ENCODE measurements around the gene PLEK2. TPM values are rescaled to one million over a fixed set of nuclear protein-coding genes. Genes with fewer than 3 reads are reported as not detected.
"Not testable (repeated sequence)": the region's sequence is repeated elsewhere in the genome, so short reads cannot be mapped to it uniquely, and the experiment has no call there.

The PLEK2 gene
- total RNA-seq, 2 donors from 2014 or later = 71.6 to 84.0 TPM

- Histone ChIP-seq H3K27me3 (no peaks in the 10 kb centered on the region), H3K36me3 (no peaks in the 10 kb centered on the region), H3K4me3 (no peak overlapping the region), H3K4me1 (peaks cover 10% of the 10 kb centered on the region), H3K27ac (no peak overlapping the region), H3K9ac (ENCODE audit: low read depth in 2 of 2, low read length in 2 of 2) (no peak overlapping the region), H3K9me3 (no peaks in the 10 kb centered on the region)
- TF ChIP-seq CTCF (IDR thresholded peaks at IDR 0.05) = no peak
- no peak for DNase-seq
- intact Hi-C loops (cut with DNase I) = no loop called here
These were observed 54.6 kb downstream of the PLEK2 start for GRCh38 chr14:67357186-67357968.

- TF ChIP-seq CTCF (IDR thresholded peaks at IDR 0.05) = no peak
- Histone ChIP-seq H3K9ac (ENCODE audit: low read depth in 2 of 2, low read length in 2 of 2) (no peak overlapping the region), H3K4me1 (no peaks in the 10 kb centered on the region), H3K9me3 (no peaks in the 10 kb centered on the region), H3K36me3 (peaks cover 6% of the 10 kb centered on the region), H3K4me3 (no peak overlapping the region), H3K27ac (no peak overlapping the region), H3K27me3 (no peaks in the 10 kb centered on the region)
- DNase-seq = no peak
- intact Hi-C loops (cut with DNase I) = no loop called here
These were observed 59.9 kb downstream of the PLEK2 start for GRCh38 chr14:67352055-67352454.

- intact Hi-C loops (cut with DNase I) = no loop called here
- H3K4me1 ChIP-seq = no peaks in the 10 kb centered on the region
- no peak for DNase-seq
- H3K27ac ChIP-seq = no peak overlapping the region
- peaks cover 29% of the 10 kb centered on the region for H3K36me3 ChIP-seq
- no peak overlapping the region for H3K9ac ChIP-seq (ENCODE audit: low read depth in 2 of 2, low read length in 2 of 2)
- H3K27me3 ChIP-seq = no peaks in the 10 kb centered on the region
- TF ChIP-seq CTCF (IDR thresholded peaks at IDR 0.05) = no peak
- no peak overlapping the region for H3K4me3 ChIP-seq
- no peaks in the 10 kb centered on the region for H3K9me3 ChIP-seq
These were observed 66.4 kb downstream of the PLEK2 start for GRCh38 chr14:67345583-67345982.

GRCh38 chr14:67343601-67344230 lies 68.2 kb downstream of the PLEK2 start:
- H3K36me3 ChIP-seq = peaks cover 24% of the 10 kb centered on the region
- H3K9me3 ChIP-seq = no peaks in the 10 kb centered on the region
- no peak overlapping the region for H3K27ac ChIP-seq
- H3K4me1 ChIP-seq = no peaks in the 10 kb centered on the region
- H3K27me3 ChIP-seq = no peaks in the 10 kb centered on the region
- DNase-seq = no peak
- intact Hi-C loops (cut with DNase I) = no loop called here
- no peak overlapping the region for H3K9ac ChIP-seq (ENCODE audit: low read depth in 2 of 2, low read length in 2 of 2)
- no peak overlapping the region for H3K4me3 ChIP-seq
- TF ChIP-seq CTCF (IDR thresholded peaks at IDR 0.05) = no peak

GRCh38 chr14:67341231-67341630 lies 70.7 kb downstream of the PLEK2 start:
- H3K4me3 ChIP-seq; DNase-seq; H3K27ac ChIP-seq; H3K9me3 ChIP-seq; H3K9ac ChIP-seq (ENCODE audit: low read depth in 2 of 2, low read length in 2 of 2); H3K27me3 ChIP-seq; intact Hi-C loops (cut with DNase I); H3K4me1 ChIP-seq: not testable (repeated sequence)
- peaks cover 26% of the 10 kb centered on the region for H3K36me3 ChIP-seq

Small RNA genes lying within 50 kb of the gene (microRNA-seq; reads per million reads assigned to microRNA genes)
- not detected for gene MIR5694

Other genes starting within 250 kb of the PLEK2 start
- gene GARIN2, start 222.7 kb downstream of the PLEK2 start, total RNA-seq = not detected
- 10 to 100 TPM; 35.5 to 45.2 TPM for gene PALS1, start 170.7 kb downstream of the PLEK2 start, total RNA-seq
- gene ATP6V1D, start 52.4 kb downstream of the PLEK2 start, total RNA-seq = 100 to 1,000 TPM in 1 of 2 donors, 10 to 100 TPM in 1; 75.8 to 106 TPM
- 100 to 1,000 TPM in 1 of 2 donors, 10 to 100 TPM in 1; 73.7 to 130 TPM for gene EIF2S1, start 51.8 kb downstream of the PLEK2 start, total RNA-seq
- gene TMEM229B, start 76.6 kb upstream of the PLEK2 start, total RNA-seq = 10 to 100 TPM in 1 of 2 donors, 1 to 10 TPM in 1; 6.9 to 11.3 TPM
- 10 to 100 TPM; 47.1 to 63.1 TPM for gene PLEKHH1, start 121.1 kb upstream of the PLEK2 start, total RNA-seq
- 10 to 100 TPM; 16.3 to 17.1 TPM for gene PIGH, start 188.1 kb upstream of the PLEK2 start, total RNA-seq
- 10 to 100 TPM in 1 of 2 donors, 1 to 10 TPM in 1; 4.7 to 11.5 TPM for gene ARG2, start 207.8 kb upstream of the PLEK2 start, total RNA-seq

All from colonic mucosa (tissue), 4 donors.